HG02642 (cell line): Measurements from ENCODE around the gene SREBF1.

Experiments
- ATAC-seq: cut with Tn5 transposase; IDR thresholded peaks from one replicate; pipeline ENCODE4 v1.9.1; 2021; ENCODE audit warnings: mild to moderate bottlenecking; ENCODE audit not compliant: unreplicated experiment, poor library complexity

SREBF1 gene

DNA sequence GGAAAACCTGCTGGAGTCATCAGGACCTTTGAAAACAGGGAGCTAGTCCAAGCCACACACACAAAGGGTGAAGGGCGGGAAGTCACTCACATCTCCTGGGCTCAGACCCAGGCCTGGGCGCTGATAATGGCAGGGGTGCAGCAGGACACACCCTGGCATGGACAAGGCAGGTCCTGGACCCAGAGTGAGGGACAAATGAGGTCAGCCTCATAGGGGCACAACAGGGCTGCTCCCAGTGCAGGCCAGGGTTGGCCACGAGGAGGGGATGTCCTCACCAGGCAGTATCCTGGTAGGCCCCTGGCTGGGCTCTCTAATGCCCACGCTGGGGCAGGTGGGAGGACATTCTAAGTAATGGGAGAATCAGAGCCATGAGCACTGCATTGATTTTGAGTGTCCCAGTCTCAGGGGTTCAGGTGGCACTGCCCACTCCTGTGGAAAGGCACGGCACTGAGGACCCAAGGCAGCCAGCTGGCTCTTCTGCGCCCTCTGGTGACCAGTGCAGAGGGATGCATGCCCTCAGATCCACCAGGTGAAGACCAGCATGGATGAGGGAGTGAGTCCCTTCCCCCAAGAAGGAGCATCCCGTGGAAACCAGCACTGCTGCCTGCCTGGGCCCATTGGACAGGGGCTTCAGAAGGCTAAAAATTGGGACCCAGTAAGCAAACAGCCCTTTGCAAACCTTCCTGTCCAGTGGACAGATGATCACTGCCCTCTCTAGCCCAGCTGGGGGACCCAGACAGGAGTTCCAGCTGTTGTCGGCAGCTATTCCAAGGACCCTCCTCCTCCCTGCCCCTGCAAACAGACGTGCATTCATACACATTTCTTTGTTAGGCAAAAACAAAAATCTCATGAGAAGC lies 23.4 kb upstream of the SREBF1 start:
- peak; percentile 68 for ATAC-seq

DNA sequence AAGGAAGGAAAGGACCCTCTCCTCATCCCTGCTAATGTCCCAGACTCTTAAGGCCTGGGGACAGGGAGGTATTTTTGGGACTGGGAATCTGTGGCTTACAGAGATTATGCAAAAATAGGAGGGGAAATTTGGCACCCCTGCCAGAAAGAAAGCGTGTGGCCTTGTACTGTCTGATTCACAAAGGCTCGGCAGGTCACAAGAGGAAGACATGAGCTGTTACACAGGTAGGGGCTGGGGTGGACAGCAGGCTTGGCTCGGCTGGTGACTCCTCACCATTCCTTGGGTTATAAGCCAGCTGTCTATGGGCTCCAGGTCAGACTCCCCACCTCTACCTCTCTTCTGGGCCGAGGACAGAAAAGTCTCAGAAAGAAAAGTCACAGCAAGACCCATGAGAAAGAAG lies 20.7 kb upstream of the SREBF1 start:
- no peak for ATAC-seq

DNA sequence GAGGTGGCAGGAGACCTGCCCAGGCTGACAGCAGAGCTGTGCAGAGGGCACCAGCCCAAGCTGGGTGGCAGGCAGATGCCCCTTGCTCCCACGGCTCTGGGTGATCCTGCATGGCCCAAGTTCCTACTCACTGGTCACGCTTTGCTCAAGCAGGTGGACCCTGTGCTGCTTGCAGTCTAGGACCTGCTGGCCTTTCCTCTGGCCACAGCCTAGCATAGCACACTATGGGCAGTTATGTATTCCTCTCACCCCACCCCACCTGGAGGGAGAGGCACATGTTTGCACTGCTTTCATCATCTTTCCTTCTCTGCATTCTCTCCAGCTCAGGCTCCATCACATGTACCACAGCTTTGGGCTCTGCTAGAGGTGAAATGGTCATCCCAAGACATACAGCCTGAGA lies 19.6 kb upstream of the SREBF1 start:
- no peak for ATAC-seq

DNA sequence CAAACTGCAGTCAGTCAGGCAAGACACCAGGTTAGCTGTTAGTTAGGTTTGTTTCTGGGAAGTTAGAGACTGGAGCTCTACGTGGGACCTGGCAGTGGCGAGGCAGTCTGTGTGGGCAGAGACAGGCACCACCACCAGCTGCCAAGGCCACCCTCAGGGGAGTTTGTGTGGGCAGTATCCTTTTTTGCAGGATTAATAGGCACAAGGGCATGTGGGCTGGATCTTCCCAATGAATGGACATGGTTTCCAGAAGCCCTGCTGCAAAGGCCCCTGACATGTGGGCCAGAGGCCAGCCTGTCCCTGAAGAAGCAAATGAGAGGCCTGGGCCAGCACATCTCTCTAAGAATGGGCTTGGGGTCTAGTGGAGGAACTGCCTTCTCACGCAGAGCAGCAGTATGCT lies 19.2 kb upstream of the SREBF1 start:
- ATAC-seq, result no peak

DNA sequence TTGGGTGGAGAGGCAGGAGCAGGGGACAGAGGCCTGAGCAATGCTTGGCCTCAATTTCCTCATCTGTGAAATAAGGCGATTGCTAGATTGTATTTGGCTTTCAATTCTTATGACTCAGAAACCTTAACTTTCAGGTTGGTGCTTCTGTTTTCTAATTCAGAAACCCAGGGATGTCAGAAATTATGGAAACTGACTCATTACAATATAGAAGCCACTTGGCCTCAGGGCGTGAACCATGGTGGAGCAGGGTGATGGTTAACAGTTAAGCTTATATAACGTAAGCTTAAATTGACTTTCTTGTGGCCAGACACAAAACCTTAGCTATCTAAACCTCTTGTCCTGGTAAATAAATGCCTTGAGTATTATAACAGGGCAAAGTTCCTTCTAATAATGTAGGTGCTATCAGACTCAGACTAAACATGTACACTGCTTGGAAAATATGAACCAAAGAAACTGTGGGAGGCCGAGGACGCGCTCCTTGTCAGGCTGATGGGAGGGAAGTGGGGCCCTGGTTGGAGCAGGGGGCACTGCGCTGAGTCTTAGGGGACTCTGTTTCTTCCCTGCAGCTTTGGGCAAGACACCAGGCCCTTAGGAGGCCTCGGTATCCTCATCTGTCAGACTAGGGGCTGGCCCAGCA lies 17.1 kb upstream of the SREBF1 start:
- no peak for ATAC-seq

DNA sequence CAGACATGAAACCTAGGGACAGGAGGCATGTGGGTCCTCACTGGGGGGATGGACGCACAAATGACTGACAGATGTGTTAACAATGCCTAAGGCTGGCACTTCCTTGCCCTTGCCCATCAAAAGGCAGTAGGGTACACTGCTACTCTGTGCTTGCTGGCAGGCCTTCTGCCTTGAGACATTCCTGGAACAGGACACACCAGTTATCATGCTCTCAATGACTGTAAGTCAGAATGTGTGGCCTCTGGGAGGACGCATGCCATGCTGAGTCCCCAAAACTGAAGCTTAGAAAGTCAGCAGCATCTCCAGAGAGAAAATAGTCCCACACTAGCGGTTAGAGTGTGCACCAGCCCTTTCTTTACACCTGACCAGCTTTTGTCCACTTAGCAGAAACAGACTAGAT lies 16.1 kb upstream of the SREBF1 start:
- ATAC-seq, result no peak

DNA sequence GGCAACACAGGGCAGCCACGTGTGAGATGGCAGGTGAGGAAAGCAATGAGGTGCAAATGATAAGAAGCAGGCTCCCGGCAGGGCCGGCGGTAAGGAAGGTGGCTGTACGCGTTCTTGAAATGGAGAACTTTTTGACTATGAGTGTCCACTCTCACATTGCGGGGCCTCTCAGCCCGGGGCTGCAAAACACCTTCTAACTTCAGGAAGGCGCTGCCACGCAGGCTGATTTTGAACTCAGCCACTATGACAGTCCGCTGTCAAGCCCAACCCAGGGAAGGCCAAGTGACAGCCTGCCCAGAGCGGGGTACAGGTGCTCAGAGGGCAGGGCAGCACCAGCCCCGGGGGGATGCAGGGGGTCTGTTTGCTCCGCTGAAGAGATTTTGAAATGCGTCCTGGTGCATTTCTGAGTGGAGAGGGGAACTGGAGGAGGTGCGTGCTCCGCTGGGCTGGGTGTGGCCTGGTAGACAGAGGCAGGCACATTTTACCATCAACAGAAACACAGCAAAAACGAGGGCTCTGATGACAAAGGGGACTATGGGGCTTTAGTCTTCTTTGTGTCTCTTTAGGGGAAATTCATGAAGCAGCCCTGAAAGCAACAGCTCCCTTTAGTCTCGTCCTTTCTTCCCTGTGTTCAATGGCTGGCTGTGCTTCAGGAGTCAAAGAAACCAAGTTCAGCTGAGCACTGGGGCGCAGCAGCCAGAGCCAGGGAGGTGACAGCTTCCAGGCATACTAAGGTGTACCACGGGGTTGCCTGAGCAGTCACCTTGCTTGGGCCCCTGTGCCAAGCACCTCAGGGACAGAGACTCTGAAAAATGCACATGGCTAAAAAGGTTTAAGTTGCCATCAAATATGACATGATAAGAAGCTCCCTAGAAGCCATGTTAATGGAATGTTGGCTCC lies 14.6 kb upstream of the SREBF1 start:
- ATAC-seq, result no peak

DNA sequence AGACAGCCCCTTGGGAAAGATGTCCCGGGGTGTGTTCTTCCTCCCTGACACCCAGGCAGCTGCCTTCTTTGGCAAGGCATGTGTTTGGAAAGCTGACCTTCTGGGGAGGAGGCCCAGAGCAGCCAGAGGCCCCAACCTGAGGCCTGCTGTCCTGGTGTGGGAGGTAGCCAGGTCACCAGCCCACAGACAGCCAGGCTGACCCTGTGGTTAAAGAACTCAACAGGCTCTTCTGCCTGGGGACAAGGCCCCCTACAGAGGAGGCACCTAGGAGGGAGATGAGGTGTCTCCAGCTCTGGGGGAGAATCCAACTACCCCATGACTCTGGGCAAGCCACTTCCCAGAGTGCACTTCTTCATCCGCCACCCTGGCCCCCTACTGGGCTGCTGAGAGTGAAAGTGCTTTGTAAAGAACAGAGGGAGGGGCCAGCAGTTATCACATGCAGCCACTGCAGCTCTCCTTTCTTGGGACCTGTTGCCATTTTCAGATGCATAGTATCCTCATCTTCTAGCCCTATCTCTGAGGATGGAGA lies 13.1 kb upstream of the SREBF1 start:
- ATAC-seq, result no peak

DNA sequence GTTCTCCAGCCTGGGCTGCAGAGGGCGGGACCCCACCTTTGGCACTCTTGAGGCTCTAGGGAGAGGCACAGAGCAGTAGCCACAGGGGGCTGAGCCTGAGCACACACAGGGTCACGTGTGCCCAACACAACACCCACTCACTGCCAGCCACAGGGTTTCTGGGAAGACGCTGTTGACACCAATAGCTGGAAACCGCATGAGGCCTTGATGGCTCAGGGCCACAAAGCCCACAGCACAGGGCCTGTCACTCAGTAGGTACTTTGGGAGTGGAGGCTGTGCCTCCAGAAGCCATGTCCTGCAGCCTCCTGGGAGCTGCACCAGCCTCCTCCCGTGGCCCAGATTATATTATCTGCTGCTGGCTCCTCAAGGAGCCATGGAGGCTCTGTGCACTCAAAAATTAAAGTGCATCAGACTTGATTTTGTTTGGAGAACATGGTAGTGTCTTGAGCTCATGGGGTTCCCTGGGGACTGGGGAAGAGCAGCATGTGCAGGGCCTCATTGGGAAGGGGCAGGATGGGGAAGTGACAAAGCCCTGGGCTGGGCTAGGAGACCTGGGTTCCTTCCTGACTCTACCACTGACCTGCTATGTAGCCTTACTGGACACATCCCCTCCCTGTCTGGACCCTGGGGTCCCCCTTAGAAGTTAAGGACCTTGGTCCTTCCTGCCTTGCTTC lies 12.5 kb upstream of the SREBF1 start:
- no peak for ATAC-seq

DNA sequence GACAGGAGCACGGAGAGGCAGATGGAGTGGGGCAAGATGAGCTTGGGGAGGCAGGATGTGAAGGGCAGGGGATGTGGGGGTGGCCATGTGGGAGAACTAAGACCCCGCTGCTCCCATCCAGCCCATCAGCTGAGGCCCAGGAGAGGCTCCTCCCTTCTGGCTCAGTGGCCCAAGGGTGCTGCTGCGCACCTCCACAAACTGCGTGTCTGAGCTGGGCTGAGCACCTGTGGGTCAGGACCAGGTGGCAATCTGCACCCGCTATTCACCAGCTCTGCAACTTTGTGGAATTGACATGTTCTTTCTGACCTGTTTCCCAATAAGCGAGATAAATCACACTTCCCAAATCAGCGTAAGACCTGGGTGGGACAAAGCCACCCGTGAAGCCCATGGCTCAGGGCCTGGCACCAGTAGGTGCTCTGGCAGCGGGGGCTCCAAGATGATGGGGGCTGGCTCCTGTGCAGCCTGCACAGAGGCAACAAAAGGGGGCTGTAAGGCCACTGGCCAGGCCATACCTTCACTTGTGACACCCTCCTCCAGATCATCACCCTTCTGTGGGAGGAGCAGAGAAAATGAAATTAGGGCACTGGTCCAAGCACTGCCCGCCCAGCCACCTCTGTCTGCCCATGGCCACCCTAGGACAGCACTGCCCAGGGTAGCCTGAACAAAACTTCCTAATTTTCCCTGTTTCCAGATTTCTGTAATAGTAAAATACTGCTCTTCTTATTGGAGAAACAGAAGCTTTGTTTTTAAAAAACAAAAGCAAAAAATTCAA lies 11.7 kb upstream of the SREBF1 start:
- no peak for ATAC-seq

DNA sequence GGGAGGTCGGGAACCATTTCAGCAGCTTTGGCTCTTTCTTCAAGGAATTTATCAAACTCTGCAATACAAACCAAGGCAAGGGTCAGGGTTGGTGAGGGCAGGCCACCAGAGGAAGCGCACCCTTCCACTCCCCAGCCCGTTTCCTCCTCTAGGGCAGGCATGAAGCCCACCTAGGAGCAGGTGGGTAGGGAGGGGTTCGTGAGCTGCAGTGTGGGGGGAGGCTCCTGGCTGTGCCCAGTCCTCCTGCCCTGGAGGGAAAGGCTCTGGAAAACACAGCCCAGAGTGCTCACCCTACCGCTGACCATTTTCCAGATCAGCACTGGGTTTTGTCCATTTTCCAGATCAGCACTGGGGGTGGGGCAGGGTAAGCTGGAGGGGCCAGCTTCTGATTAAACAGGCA lies 10.9 kb upstream of the SREBF1 start:
- ATAC-seq, result no peak

DNA sequence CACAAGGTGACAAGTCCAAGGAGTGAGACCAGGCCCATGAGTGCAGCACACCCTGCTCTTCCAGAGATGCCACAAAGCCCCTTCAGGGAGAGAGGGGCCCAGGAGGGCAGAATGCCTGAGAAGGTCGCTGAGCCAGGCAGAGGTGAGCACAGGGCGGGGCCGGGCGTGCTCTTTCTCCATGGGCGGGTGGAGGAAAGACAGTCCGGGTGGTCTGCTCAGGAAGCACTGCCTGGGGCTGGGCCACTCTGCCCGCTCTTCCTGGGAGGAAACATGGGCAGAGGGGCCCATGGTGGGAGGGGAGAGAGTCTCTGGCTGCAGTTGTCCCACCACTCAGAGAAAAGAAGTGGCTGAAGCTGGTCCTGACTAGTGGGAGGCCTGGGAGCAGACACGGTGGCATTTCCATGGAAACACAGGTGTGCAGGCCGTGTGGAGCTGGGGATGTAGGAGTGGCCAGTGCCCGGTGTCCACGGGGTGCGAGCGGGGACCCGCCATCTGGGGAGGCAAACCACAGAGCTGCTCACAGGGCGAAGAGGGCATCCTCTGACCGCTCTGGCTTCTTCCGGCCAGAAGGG lies 10.4 kb upstream of the SREBF1 start:
- ATAC-seq, result no peak

DNA sequence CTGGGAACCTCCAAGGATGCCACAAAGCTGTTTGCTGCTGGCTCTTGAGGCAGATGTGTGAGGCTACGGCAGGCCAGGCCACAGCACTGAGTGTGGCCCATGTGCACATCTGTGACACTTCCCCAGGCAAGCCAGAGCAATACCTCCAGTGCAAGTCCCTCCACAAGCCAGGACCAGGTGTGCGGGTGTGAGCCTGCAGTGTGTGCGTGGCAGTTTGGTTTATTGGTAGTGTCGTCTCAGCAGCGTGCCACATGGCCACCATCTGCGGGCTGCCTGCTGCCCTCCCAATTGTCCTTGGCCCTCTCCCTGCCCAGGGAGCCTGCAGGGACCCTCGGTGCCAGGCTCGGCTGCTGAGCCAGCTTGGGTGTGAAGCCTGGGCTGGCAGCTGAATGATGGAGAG lies 9.9 kb upstream of the SREBF1 start:
- ATAC-seq, result no peak

DNA sequence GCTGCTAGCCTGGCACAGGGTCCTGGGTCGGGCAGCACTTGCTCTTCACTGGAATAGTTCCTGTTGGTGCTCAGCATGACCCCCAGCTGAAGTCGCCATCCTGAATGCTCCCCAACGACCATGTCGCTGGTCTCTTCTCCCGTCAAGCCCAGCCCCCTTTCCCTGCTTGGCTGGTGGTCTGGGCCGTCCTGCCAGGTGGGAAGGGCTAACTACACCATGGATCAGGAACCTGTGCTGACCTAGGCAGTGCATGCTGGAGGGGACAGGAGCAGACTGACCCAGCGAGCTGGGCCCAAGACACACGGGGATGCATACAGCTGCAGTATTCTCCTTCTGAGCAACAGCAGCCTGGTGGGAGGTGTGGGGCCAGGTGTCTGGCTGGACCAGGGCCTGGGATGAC lies 9.2 kb upstream of the SREBF1 start:
- ATAC-seq, result no peak

DNA sequence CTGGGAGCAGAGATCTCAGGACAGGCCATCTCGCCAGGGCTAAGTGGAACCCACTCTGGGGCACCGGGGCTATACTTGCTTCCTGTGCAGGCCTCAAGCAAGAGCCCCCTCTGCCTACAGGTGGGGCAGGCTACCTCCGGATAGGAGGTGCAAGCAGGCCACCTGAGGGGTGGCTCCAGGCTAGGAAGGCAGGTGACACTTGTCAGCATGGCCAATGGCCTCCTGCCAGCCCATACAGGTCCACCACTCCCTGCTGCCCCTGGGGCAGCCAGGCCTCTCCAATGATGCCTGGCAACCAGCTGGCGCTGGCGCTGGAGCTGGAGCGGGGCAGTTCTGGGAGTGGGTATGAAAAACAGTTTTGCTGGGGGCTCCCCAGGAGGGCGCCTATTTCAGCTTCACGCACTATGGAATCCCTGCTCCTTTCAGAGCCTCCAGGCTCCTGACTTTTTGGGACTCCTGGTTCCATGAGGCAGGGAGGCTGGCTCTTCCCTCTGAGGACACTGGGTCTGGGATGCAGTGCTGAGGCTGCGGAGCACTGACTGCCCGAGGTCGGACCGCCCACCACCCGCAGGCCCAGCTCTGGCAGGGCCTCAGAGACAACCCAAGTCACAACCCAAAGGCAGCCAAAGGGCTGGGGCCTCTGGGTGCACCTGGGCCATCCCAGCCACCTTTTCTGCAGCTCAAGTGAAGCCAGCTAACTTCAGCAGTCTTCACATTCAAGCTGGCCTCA lies 8.4 kb upstream of the SREBF1 start:
- no peak for ATAC-seq

DNA sequence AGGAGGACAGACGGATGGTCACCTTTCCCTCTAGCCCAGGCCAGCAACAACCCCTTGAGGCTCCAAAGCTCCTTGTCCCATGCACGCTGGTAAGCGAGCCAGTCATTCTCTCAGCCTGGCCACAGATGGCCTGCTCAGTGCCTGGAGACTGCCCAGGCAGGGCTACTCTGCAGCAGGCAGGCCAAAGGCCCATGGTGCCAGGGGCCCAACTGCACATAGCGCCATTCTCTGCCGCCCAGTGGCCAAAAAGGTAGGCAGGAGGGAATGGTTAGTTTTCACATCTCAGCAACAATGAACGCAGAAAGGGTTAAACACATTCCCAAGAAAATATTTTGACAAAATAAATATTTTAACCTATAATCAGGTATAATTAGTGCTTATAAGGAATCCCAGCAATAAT lies 7.7 kb upstream of the SREBF1 start:
- no peak for ATAC-seq

DNA sequence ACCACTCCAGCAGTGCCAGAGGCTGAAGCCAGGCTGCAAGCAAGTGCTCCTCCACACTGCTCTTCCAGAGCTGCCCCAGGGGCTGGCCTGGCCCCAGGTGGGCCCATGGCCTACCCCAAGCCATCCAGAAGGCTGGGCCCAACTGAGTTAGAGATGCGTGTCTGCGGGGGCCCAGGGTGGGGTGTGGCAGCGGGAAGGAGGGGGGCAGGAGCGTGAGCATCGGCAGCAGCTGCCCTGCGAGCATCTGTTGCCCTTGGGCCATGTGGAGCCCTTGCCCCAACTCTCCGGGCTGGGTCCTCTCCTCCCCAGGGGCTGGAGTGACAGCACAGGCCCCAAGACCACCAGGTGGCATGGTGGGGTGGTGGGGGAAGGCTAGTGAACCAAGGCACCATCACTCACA lies 7.3 kb upstream of the SREBF1 start:
- no peak for ATAC-seq

DNA sequence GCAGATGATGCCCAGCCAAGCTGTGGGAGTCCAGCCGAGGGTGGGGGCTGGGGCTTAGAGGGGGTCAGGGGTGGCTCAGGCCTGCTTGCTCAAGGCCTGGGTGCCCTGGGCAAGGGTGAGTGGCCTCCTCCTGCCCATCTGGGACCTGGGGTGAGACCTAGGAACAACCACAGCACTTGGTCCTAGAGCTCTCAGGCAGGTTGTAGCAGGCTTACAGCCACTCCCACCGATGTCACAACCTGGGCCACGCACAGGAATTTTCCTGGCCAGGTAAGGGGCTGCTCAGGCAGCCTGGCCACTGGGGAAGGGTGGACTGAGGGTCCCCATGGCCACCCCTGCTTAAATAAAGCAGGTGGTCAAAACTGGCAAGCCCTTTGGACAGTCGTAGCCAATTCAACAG lies 6.3 kb upstream of the SREBF1 start:
- no peak for ATAC-seq
